Ectodermal cell (in vitro differentiated cells): ENCODE measurements around the gene APOL5.
"Not testable (repeated sequence)": the region's sequence is repeated elsewhere in the genome, so short reads cannot be mapped to it uniquely, and the experiment has no call there.

ENCODE experiments used
- H3K27ac ChIP-seq: 2 replicates; pipeline ENCODE4 v1.7.0; 2013; ENCODE audit warnings: mild to moderate bottlenecking, low read depth, low read length; ENCODE audit not compliant: insufficient read depth, poor library complexity, severe bottlenecking
- H3K27me3 ChIP-seq: 2 replicates; pipeline ENCODE4 v1.7.0; 2013; ENCODE audit warnings: mild to moderate bottlenecking, low read length; ENCODE audit not compliant: insufficient read depth, control insufficient read depth, poor library complexity, severe bottlenecking
- H3K36me3 ChIP-seq: one replicate; pipeline ENCODE4 v1.7.0; 2013; ENCODE audit warnings: low read length; ENCODE audit not compliant: control insufficient read depth, insufficient read depth
- H3K4me1 ChIP-seq: one replicate; pipeline ENCODE4 v1.7.0; 2013; ENCODE audit warnings: low read length; ENCODE audit not compliant: control insufficient read depth, insufficient read depth
- H3K4me3 ChIP-seq: 2 replicates; pipeline ENCODE4 v1.7.0; 2013; ENCODE audit warnings: low read depth, low read length, control low read depth; ENCODE audit not compliant: insufficient read depth
- H3K9me3 ChIP-seq: 2 replicates; pipeline ENCODE4 v1.7.0; 2013; ENCODE audit warnings: mild to moderate bottlenecking, low read length, moderate library complexity; ENCODE audit not compliant: control insufficient read depth
- WGBS, 2 experiments: methylation state at CpG; one replicate each; pipeline ENCODE4 v1.1.7; 2013; ENCODE audit warnings: missing lambda C conversion rate in 2 of 2; 5-methylcytosine and 5-hydroxymethylcytosine counted together

The APOL5 gene

DNA sequence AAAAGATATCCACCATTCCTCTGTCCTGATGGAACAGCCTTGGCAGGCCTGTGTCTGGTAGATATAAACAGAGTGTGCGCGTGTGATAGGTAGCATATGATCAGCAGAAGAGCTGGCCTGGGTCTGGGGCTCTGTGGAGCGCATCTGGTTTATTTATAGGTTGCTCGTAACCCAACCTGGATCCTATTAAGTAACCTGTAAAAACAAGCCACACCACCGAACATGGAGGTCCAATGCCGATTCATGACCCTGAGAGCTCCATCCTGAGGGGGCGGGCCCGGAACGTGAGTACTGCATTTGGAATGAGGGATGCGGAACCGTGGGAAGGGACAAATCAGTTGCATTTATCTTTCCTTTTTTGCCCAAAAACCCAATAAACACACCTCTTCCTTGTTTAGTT lies 31.9 kb upstream of the APOL5 start:
- WGBS, 2 experiments = 93% methylated on average over 11 of the region's 11 CpGs
- no peaks in the 10 kb centered on the region for H3K9me3 ChIP-seq
- no peaks in the 10 kb centered on the region for H3K4me1 ChIP-seq
- no peaks in the 10 kb centered on the region for H3K36me3 ChIP-seq
- H3K4me3 ChIP-seq = no peak overlapping the region
- H3K27me3 ChIP-seq = no peaks in the 10 kb centered on the region
- H3K27ac ChIP-seq = no peak overlapping the region

DNA sequence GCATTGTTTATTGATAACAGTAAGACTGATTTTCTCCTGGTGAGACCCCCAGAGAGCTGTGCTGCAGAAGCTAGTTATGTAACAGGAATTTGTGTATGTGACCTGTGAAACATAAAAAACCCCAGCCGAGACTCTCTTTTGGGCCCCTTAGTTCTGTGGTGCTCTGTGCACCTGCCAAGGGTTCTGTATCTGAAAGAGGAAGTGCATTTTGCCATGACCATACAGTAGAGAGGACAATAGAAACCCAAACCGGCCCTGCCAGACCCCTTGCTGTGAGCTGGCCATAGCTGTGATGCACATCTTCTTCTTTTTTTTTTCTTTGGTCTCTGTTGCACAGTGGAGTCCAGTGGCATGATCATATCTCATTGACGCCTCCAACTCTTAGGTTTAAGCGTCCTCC lies 31.4 kb upstream of the APOL5 start:
- 88 to 92% methylated on average over 4 of the region's 4 CpGs for WGBS, 2 experiments
- Histone ChIP-seq H3K4me3 (no peak overlapping the region), H3K9me3 (no peaks in the 10 kb centered on the region), H3K27me3 (no peaks in the 10 kb centered on the region), H3K36me3 (no peaks in the 10 kb centered on the region), H3K27ac (no peak overlapping the region), H3K4me1 (no peaks in the 10 kb centered on the region)

DNA sequence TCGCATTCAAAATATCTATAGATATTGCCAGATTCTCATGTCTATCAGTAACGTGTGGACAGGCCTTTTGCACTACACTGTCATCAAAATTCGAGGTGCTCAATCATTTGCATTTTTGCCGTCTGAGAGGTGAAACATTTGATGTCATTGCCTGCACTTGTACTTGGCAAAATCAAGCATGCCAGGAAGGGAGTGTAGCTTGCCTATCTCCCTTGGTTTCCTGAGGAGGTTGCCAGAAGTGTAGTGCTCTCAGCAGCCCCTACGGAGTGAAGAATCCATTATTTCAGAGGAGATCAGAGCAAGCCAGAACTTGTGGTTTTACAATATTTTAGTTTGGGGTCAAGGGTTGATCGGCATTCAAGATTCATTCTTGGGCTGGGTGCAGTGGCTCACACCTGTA lies 30.2 kb upstream of the APOL5 start:
- H3K27ac ChIP-seq = no peak overlapping the region
- H3K9me3 ChIP-seq = no peaks in the 10 kb centered on the region
- no peak overlapping the region for H3K4me3 ChIP-seq
- no peaks in the 10 kb centered on the region for H3K4me1 ChIP-seq
- H3K36me3 ChIP-seq = no peaks in the 10 kb centered on the region
- no peaks in the 10 kb centered on the region for H3K27me3 ChIP-seq
- WGBS, 2 experiments = 96% methylated on average over 6 of the region's 6 CpGs

DNA sequence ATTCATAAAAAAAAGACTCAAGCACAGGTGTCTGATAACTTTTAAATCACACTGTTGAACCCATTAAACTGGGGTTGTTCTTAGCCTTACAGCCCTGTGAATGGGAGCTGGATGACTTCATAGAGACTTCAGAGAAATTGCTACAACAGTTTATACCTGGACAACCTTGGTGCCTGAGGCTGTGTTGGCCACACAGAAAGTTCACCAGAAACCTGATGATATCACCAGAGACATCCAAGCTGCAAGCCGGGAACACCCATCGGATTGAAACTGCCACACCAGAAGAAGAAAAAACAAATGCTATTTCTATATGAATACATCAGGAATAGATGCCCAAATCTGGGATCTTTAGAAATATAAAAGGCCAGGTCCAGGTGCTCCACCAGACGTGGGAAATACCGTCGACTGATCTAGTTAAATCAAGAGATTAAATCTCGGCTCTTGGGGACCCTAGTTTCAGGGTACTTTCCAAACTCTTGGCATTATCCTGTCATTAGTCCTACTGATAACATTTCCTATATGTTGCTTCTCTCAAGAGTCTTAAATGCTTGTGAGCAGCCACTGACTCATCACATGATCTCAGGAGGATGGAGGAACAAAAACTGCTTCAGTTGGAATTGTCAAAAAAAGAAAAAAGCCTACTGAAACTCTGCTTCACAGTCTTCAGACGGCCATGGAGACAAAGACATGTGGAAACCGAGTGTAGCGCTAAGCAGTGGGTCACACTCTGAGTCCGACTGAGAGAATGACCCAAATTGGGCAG lies 28.6 kb upstream of the APOL5 start:
- Histone ChIP-seq H3K36me3 (no peaks in the 10 kb centered on the region), H3K27me3 (peaks cover 7% of the 10 kb centered on the region), H3K4me1 (no peaks in the 10 kb centered on the region), H3K27ac (no peak overlapping the region), H3K9me3 (no peaks in the 10 kb centered on the region), H3K4me3 (no peak overlapping the region)
- WGBS, 2 experiments = 94% methylated on average over 10 of the region's 10 CpGs

DNA sequence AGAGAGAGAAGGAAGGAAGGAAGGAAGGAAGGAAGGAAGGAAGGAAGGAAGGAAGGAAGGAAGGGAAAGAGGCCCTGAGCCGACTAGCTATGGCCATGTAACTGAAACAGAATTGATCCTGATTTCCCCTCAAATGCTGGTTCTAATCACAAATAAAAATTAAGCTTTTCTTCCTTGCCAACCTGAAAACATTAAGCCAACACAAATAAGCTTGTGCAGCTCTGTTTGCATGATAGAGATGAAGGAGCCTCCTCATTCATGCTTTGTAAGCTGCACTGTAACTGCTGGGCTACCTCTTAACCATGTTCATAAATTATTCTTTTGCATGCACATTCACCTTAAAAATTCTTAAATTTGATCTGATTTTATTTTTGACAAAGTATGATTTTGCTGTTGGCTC lies 27.7 kb upstream of the APOL5 start:
- Histone ChIP-seq H3K4me1 (no peaks in the 10 kb centered on the region), H3K36me3 (no peaks in the 10 kb centered on the region), H3K4me3 (no peak overlapping the region), H3K27ac (no peak overlapping the region), H3K9me3 (no peaks in the 10 kb centered on the region), H3K27me3 (peaks cover 7% of the 10 kb centered on the region)
- WGBS, 2 experiments = 78 to 91% methylated on average over 1 of the region's 1 CpG

DNA sequence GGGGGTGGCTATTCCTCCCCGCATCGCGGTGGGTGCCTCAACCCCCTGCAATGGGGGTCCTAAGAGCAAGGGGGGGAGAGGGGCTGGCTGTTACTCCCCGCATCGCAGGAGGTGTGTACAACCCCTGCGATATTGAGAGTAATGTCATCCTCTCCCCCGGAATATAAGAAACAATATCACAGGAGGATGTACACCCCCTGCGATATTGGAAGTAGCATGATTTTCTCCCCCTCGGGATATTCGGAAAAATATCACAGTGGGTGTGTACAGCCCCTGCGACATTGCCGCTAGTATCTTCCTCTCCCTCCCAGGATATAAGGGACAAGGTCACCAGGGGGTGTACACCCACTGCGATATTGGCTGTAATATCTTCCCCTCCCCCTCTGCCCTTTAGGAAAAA lies 22.5 kb upstream of the APOL5 start:
- peaks cover 7% of the 10 kb centered on the region for H3K27me3 ChIP-seq
- no peaks in the 10 kb centered on the region for H3K9me3 ChIP-seq
- H3K36me3 ChIP-seq = no peaks in the 10 kb centered on the region
- no peak overlapping the region for H3K27ac ChIP-seq
- WGBS, 2 experiments = 80 to 88% methylated on average over 12 to 13 of the region's 13 CpGs
- no peak overlapping the region for H3K4me3 ChIP-seq
- H3K4me1 ChIP-seq = no peaks in the 10 kb centered on the region

DNA sequence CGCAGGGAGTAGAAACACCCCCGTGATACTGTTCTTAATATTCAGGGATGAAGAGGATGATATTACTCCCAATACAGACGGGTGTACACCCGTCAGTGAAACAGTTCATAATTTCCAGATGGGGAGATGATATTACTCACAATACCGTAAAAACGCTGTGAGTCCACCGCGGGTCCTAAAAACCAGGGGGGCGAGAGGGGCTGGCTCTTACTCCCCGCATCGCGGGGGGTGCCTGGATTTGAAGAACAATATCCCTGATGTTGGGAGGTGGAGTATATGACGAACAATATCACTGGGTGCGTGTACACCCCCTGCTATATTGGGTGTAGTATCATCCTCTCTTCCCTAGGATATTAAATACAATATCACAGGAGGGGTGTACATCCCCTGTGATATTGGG lies 20.5 kb upstream of the APOL5 start:
- WGBS, 2 experiments = 78 to 87% methylated on average over 13 to 14 of the region's 14 CpGs
- no peak overlapping the region for H3K4me3 ChIP-seq

DNA sequence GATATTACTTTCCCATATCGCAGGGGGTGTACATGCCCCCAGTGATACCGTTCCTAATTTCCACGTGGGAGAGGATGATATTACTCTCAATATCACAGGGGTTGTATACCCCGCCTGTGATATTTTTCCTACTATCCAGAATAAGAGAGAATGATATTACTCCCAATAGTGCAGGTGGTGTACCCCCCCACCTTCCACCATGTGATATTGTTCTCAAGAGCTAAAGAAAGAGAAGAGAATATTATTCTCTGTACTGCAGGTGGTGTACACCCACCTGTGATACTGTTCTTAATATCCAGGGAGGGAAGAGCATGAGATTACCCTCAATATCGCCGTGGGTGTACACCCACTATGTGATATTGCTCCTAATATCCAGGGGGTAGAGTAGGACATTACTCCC lies 17.8 kb upstream of the APOL5 start:
- H3K4me3 ChIP-seq, H3K9me3 ChIP-seq, H3K36me3 ChIP-seq, H3K27me3 ChIP-seq, H3K27ac ChIP-seq, H3K4me1 ChIP-seq: not testable (repeated sequence)
- WGBS, 2 experiments = 73 to 77% methylated on average over 3 to 5 of the region's 6 CpGs

More for the DNA sequence above, 20.5 kb upstream of the APOL5 start:
- Histone ChIP-seq H3K4me1 (no peaks in the 10 kb centered on the region), H3K9me3 (no peaks in the 10 kb centered on the region), H3K27me3 (peaks cover 7% of the 10 kb centered on the region), H3K36me3 (no peaks in the 10 kb centered on the region), H3K27ac (no peak overlapping the region)

DNA sequence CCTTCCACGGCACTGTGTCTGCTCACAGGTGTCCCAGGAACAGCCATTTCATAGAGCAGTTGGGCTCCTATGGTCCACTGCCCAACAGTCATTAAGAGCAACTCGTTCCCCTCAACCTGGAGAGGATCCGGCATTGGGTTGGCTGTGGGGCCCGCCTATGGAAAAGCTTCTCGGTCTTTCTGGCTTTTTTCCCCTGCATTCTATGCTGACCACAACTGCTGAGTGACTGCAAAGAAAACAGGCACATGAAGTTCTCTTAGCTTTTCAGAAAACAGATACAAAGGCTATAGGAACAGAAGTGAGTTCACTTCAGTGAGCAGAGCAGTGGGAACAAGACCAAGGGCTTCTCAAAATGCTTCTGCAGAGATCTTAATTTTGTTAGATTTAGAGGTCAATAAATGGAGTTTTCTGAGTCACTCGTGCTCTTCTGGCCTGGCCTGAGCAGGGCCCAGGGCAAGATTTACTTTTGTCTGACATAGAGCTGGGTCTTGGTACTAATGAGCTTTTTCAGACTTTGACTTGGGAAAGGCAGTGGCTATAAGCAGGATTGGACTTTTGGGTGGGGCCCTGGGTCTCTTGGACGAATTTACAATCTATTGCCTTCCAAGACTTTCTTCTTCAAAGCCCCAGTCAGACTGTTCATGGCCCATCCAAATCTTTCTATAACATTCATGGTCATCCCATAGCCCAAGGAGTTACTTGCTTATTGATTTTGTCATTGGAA lies 13.6 kb upstream of the APOL5 start:
- Histone ChIP-seq H3K9me3 (no peaks in the 10 kb centered on the region), H3K27ac (no peak overlapping the region), H3K4me1 (no peaks in the 10 kb centered on the region), H3K27me3 (no peaks in the 10 kb centered on the region), H3K36me3 (no peaks in the 10 kb centered on the region), H3K4me3 (no peak overlapping the region)
- WGBS, 2 experiments = 91 to 93% methylated on average over 7 of the region's 7 CpGs

DNA sequence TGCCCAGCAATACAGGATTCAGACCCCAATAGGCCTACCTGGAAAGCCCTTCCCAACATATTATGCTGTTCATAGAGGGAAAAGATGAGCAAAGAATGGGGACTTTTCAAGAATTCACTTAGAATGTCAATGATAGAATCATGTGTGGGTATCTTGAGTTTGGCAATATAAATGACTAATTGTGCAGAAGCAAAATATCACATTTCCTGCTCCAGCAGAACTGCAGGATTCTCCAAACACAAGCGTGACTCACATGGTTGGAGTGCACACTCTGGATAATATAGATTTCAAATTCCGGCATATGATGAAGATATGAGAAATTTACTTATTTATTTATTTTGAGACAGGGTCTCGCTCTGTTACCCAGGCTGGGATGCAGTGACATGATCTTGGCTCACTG lies 12.5 kb upstream of the APOL5 start:
- H3K4me1 ChIP-seq = no peaks in the 10 kb centered on the region
- WGBS, 2 experiments = 94 to 97% methylated on average over 3 of the region's 3 CpGs

More for the DNA sequence above, 12.5 kb upstream of the APOL5 start:
- Histone ChIP-seq H3K36me3 (no peaks in the 10 kb centered on the region), H3K27me3 (no peaks in the 10 kb centered on the region), H3K27ac (no peak overlapping the region), H3K4me3 (no peak overlapping the region), H3K9me3 (no peaks in the 10 kb centered on the region)
